Gastroesophageal sphincter (tissue), 3 donors: ENCODE data around the gene CDH23.

Experiments used
- EP300 ChIP-seq: sonication (generic); formaldehyde crosslinking; IDR thresholded peaks from one replicate; pipeline ENCODE4 v1.6.1; 2017; ENCODE audit warnings: antibody characterized with exemption, mild to moderate bottlenecking
- POLR2A ChIP-seq, 2 donors: fragments of 450-650 bp; IDR thresholded peaks; one replicate each; pipeline ENCODE4 v1.6.1; 2017; ENCODE audit warnings: antibody characterized with exemption in 2 of 2, mild to moderate bottlenecking in 2 of 2, moderate library complexity in 1 of 2
- POLR2AphosphoS5 ChIP-seq: sonication (generic); formaldehyde crosslinking; IDR thresholded peaks from one replicate; pipeline ENCODE4 v1.6.1; 2017; ENCODE audit warnings: antibody characterized with exemption
- TF ChIP-seq, protein P1 (sequence below), 4 experiments: fragments of 200-600 bp in 2 of 4; fragments of 450-650 bp in 2 of 4; sonication (generic) in 1 of 4; IDR thresholded peaks; one replicate each; pipeline ENCODE4 v1.5.1; 2017 to 2019; ENCODE audit warnings: antibody characterized with exemption in 4 of 4, mild to moderate bottlenecking in 2 of 4, moderate library complexity in 2 of 4

- TF ChIP-seq POLR2A (IDR thresholded peaks at IDR 0.05) (no peak), EP300 (no peak), POLR2AphosphoS5 (no peak)
- TF ChIP-seq, protein P1, sequence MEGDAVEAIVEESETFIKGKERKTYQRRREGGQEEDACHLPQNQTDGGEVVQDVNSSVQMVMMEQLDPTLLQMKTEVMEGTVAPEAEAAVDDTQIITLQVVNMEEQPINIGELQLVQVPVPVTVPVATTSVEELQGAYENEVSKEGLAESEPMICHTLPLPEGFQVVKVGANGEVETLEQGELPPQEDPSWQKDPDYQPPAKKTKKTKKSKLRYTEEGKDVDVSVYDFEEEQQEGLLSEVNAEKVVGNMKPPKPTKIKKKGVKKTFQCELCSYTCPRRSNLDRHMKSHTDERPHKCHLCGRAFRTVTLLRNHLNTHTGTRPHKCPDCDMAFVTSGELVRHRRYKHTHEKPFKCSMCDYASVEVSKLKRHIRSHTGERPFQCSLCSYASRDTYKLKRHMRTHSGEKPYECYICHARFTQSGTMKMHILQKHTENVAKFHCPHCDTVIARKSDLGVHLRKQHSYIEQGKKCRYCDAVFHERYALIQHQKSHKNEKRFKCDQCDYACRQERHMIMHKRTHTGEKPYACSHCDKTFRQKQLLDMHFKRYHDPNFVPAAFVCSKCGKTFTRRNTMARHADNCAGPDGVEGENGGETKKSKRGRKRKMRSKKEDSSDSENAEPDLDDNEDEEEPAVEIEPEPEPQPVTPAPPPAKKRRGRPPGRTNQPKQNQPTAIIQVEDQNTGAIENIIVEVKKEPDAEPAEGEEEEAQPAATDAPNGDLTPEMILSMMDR (IDR thresholded peaks at IDR 0.05), result no peak
Measured at GRCh38 chr10:71780719-71781118, 384.0 kb downstream of the CDH23 start.
